AG09309 (cell line): ENCODE data around the gene NELL2.

Experiments used
- DNase-seq: peaks from one replicate; pipeline ENCODE4 v3.0.0-alpha.2; 2010; ENCODE audit warnings: low read depth
- H3K4me3 ChIP-seq: 2 replicates; pipeline ENCODE4 v1.5.1; 2011; ENCODE audit warnings: mild to moderate bottlenecking, low read depth, low read length, moderate library complexity; ENCODE audit not compliant: control insufficient read depth
- TF ChIP-seq, protein P1 (sequence below): IDR thresholded peaks from 2 replicates; pipeline ENCODE4 v1.5.1; 2011; ENCODE audit warnings: mild to moderate bottlenecking, low read depth, low read length, inconsistent platforms; ENCODE audit not compliant: insufficient read depth, control insufficient read depth; ENCODE audit errors: missing control alignments

NELL2 gene

DNA sequence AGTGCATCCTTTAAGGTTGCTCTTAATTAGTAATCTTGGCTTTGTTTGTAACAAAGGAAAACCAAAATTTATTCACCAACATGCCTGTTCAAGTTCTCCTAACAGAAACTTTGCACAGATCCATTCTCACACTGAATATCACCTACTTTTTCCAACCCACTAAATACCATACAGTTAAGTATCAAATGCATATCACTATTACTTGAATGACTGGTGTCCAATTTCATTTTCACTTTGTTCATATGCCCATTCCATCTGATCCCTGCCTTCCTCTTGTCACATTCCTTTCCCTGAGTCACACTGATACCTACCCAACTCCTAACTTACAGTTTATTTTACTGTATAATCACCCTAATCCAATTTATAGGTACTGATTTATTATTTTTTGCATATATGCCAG, 286.4 kb downstream of the NELL2 start:
- H3K4me3 ChIP-seq: no peak overlapping the region
- no peak for DNase-seq
- TF ChIP-seq, protein P1, sequence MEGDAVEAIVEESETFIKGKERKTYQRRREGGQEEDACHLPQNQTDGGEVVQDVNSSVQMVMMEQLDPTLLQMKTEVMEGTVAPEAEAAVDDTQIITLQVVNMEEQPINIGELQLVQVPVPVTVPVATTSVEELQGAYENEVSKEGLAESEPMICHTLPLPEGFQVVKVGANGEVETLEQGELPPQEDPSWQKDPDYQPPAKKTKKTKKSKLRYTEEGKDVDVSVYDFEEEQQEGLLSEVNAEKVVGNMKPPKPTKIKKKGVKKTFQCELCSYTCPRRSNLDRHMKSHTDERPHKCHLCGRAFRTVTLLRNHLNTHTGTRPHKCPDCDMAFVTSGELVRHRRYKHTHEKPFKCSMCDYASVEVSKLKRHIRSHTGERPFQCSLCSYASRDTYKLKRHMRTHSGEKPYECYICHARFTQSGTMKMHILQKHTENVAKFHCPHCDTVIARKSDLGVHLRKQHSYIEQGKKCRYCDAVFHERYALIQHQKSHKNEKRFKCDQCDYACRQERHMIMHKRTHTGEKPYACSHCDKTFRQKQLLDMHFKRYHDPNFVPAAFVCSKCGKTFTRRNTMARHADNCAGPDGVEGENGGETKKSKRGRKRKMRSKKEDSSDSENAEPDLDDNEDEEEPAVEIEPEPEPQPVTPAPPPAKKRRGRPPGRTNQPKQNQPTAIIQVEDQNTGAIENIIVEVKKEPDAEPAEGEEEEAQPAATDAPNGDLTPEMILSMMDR: no peak

DNA sequence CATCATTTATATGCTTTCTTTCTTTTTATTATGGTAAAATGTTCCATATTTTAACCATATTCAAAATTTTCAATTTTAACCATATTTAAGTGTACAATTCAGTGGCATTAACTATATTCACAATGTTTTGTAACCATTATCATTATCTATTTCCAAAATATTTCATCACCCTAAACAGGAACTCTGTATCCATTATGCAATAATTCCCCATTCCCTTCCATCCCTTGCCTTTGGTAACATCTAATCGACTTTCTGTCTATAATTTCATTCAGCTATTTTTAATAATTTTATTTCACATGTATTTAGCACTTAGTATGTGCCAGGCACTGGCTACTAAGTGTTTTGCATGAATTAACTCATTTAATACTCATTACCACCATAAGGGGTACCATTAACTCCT, 287.5 kb downstream of the NELL2 start:
- DNase-seq: no peak
- TF ChIP-seq, protein P1: no peak
- H3K4me3 ChIP-seq: no peak overlapping the region

DNA sequence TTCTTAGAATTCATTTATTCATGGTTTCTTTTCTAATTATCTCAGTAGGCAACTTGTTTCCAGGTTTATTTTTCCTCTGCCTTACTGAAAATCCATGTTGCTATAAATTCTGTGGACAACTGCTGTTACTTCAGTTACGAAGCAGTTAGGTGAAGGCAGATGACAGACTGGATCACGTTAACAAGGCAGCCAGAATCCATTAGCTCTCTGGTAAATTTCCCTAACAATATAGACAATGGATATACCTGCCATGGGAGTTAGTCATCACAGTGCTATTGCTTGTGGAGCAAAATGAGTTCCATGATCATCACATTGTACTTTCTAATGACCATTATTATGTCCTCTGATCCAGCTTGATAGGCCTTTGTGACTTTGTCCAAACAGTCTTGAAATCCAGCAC, 291.5 kb downstream of the NELL2 start:
- TF ChIP-seq, protein P1: no peak
- no peak for DNase-seq
- H3K4me3 ChIP-seq: no peak overlapping the region

DNA sequence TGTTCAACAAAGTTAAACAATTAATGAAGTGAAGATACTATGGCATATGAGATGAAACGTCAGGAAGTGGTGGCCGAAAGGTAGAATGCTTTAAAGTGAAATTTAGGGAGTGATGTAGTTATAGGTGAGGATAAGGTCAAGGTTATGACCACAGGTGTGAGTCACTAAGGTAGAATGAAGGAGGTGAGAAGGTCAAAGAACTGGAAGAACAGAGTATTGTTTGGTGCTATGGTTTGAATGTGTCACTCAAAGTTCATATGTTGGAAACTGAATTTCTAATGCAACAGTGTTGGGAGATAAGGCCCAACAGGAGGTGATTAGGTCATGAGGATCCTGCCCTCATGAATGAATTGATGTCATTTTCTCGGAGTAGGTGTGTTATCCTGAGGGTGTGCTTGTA, 293.6 kb downstream of the NELL2 start:
- no peak overlapping the region for H3K4me3 ChIP-seq
- TF ChIP-seq, protein P1: no peak
- DNase-seq: no peak

DNA sequence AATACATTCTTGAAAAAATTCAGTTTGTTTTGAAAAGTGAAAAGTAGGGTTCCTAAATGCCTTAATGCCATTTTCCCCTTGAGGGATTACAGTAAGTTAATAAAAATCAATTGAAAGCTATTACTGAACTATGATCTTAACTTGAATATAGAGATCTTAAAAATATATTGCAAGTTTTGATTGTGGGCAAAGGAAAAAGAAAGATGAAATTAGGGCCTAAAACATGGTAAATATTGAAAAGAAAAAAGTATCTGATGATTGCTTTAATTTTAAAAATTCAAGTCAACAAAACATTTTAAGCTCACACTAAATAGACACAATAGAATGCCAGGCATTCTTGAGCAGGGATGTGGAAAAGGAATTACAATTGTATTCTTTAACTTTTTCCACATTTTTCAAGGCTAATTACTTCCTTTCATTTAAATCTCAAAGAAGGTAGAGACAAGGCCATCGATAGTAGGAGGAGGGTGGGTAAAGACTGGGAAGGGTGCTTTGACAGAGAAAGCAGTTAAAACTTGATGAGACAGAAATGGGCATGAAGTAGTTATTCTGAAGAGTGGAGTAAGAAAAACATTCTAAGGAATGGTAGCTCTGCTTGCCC, 294.4 kb downstream of the NELL2 start:
- no peak for DNase-seq
- TF ChIP-seq, protein P1: no peak
- no peak overlapping the region for H3K4me3 ChIP-seq

DNA sequence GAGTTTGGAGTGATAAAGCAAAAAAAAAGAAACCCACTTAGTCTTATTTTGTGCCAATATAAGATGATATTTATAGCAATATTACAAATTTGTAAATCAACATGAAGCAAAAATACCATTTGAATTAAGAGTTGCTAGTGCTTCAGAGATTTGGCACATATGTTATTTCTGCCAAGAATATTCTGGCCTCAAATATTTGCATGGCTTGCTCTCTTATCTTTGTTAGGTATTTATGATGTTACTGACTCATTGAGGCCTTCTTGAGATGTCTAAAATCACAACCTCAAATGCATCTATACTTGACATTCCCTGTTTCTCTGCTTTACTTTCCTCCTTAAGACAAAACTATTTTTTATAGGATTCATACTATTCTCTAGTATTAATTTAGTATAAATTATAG, 301.5 kb downstream of the NELL2 start:
- no peak overlapping the region for H3K4me3 ChIP-seq
- TF ChIP-seq, protein P1: no peak
- DNase-seq: no peak

DNA sequence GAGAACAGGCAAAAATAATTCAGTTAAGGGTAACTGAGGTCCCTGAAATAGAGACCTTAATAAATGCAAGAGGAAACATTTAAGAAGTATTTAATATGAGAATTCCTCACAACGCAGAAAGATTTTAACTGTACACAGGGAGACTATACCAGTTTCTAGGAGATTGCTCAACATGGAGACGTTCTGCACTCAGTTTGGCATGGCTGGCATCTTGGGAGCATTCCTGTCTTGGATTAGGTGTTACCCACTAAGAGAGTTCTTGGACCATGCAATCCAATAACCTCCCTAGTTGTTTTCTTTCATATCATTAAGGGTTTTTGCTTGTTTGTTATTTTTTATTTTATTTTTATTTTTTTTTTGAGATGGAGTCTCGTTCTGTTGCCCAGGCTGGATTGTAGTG, 302.4 kb downstream of the NELL2 start:
- no peak overlapping the region for H3K4me3 ChIP-seq
- DNase-seq: no peak
- TF ChIP-seq, protein P1: no peak
